Measurements from ENCODE around the gene SSX2IP.
"Not testable (repeated sequence)": the region's sequence is repeated elsewhere in the genome, so short reads cannot be mapped to it uniquely, and the experiment has no call there.

The SSX2IP gene

DNA sequence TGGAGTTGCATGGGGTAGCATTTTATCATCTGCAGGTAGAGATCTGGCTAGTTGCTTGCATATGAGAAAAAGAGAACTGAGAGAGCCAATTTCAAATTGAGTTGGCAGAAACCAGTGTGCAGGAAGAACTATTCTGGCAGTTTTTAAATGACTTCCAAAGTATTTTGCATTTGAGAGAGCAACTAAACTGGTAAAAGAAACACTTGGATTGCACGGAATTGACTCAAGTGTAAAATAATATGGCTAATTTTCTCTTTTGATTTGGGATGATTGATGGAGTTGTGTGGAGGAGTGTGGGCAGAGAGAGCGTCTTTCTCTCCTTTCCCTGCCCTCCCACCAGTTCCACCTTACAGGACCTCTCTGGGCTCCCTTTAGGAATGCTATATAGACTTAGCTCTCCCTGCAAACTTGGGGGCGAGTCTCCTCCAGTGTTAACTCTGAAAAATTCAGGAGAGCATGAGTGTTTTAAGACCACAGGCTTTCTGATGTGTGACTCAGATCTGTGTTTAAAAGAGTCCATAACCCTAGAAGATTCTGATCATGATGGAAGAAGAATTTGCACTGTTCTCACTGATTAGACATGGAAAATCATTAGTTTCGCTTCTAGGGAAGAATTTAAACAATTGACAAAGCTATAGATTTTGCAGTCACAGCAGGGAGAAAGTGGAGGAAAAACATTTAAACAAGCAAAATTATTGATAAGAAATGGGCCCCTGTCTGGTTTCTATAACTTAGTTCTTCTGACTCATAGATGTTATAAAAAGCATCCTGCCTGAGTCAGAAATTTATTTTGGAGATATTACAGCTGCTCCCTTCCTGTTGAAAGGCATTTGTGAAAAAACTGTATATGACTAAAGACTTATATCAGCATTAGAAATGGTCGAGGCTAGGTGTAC is 91.2 kb downstream of the SSX2IP start:
- TF ChIP-seq, protein P1, sequence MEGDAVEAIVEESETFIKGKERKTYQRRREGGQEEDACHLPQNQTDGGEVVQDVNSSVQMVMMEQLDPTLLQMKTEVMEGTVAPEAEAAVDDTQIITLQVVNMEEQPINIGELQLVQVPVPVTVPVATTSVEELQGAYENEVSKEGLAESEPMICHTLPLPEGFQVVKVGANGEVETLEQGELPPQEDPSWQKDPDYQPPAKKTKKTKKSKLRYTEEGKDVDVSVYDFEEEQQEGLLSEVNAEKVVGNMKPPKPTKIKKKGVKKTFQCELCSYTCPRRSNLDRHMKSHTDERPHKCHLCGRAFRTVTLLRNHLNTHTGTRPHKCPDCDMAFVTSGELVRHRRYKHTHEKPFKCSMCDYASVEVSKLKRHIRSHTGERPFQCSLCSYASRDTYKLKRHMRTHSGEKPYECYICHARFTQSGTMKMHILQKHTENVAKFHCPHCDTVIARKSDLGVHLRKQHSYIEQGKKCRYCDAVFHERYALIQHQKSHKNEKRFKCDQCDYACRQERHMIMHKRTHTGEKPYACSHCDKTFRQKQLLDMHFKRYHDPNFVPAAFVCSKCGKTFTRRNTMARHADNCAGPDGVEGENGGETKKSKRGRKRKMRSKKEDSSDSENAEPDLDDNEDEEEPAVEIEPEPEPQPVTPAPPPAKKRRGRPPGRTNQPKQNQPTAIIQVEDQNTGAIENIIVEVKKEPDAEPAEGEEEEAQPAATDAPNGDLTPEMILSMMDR (conservative IDR thresholded peaks at IDR 0.05): no peak
- H3K27ac ChIP-seq: no peak overlapping the region

DNA sequence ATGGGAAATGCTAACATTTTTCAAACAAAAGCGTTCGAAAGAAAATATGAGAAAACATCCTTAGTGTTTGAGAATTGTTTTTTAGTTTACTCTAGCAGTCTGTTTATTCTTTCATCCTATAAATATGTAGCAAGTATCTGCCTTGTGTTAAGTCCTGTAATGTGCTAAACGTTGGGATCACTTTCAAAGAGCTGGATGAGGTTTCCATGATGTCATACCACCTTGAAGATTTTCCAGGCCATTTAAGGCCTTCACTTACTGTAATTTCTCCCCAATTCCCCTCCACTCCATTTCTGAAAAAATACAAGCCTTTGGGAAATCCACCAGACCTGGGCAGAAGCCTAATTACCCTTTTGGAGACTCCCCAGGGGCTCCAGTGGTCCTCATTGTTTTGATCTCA is 91.8 kb downstream of the SSX2IP start:
- TF ChIP-seq, protein P1 (conservative IDR thresholded peaks at IDR 0.05): no peak
- H3K27ac ChIP-seq: no peak overlapping the region

DNA sequence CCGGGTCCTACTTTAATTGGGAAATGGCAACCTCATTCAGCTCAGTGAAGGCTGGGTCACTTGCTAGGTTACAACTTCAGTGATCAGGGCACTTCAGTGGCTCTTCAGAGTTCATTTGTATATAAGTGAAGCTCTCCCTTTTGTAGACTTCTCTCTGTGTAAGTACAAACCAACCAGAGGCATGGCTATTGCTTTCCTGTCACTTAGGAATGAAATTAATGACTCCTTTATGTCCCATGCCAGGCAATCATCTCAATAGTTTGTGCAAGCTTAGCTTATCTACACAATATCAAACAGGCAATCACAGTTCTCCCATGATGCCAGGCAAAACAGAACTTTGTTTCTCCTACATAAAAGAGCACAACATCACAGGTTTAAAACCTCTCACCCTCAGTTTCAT is 93.2 kb downstream of the SSX2IP start:
- TF ChIP-seq, protein P1 (conservative IDR thresholded peaks at IDR 0.05): no peak
- H3K27ac ChIP-seq: no peak overlapping the region

DNA sequence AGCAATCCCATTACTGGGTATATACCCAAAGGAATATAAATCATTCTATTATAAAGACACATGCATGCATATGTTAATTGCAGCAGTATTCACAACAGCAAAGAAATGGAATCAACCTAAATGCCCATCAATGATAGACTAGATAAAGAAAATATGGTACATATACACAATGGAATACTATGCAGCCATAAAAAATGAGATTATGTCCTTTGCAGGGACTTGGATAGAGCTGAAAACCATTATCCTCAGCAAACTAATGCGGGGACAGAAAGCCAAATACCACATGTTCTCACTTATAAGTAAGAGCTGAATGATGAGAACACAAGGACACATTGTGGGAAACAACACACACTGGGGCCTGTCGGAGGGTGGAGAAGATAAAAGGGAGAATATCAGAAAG is 95.3 kb downstream of the SSX2IP start:
- not testable (repeated sequence) for H3K27ac ChIP-seq

Data from VCaP (cell line).